Panc1 (cell line): Measurements from ENCODE around the gene MXD4. TPM values are rescaled to one million over a fixed set of nuclear protein-coding genes. Genes with fewer than 3 reads are reported as not detected.

Experiments
- ATAC-seq: fragments of 200-7000 bp; cut with Tn5 transposase; 2 replicates; pipeline ENCODE4 v1.9.1; 2020; ENCODE audit warnings: mild to moderate bottlenecking, moderate library complexity
- BruUV-seq: library from RNA; stranded (reverse); fragments of 400-500 nt; replicated peaks from 2 replicates; lab custom pipeline; 2021; lab: Mats Ljungman, UMichigan
- CTCF ChIA-PET: fragments of 300-600 bp; sonication (Branson Sonifier 250); formaldehyde crosslinking; loops from one replicate; lab custom pipeline; 2022; ENCODE audit warnings: antibody characterized with exemption; lab: Charles Lee
- POLR2A ChIA-PET: fragments of 300-600 bp; sonication (Branson Sonifier 250); formaldehyde crosslinking; loops from one replicate; lab custom pipeline; 2022; ENCODE audit warnings: antibody characterized with exemption; lab: Charles Lee
- DNase-seq: peaks from one replicate; pipeline ENCODE4 v3.0.0-alpha.2; 2010; ENCODE audit warnings: low read depth, low spot score
- H3K27ac ChIP-seq: 2 replicates; pipeline ENCODE4 v1.5.1; 2011; ENCODE audit warnings: mild to moderate bottlenecking, low read length, inconsistent platforms
- H3K27me3 ChIP-seq: fragments of 200-500 bp; sonication (Bioruptor generic); 2 replicates; pipeline ENCODE4 v1.6.0; 2014; ENCODE audit warnings: low read length, inconsistent platforms; ENCODE audit not compliant: control insufficient read depth, insufficient read depth
- H3K36me3 ChIP-seq: fragments of 200-500 bp; sonication (Bioruptor generic); 2 replicates; pipeline ENCODE4 v1.5.1; 2014; ENCODE audit warnings: inconsistent platforms, mild to moderate bottlenecking, low read length, moderate library complexity; ENCODE audit not compliant: control insufficient read depth, insufficient read depth
- H3K4me1 ChIP-seq: 2 replicates; pipeline ENCODE4 v1.5.1; 2011; ENCODE audit warnings: inconsistent platforms, mild to moderate bottlenecking, low read length, moderate library complexity; ENCODE audit not compliant: control insufficient read depth, insufficient read depth
- H3K4me3 ChIP-seq, 2 experiments: 2 replicates each; pipeline ENCODE4 v1.5.1; 2011 to 2012; ENCODE audit warnings: low read depth in 2 of 2, low read length in 2 of 2, mild to moderate bottlenecking in 2 of 2, inconsistent platforms in 1 of 2, moderate library complexity in 1 of 2
- H3K9me3 ChIP-seq: fragments of 200-500 bp; sonication (Bioruptor generic); 2 replicates; pipeline ENCODE4 v1.5.1; 2014; ENCODE audit warnings: low read depth, mild to moderate bottlenecking, inconsistent platforms, low read length, moderate library complexity; ENCODE audit not compliant: control insufficient read depth, insufficient read depth
- CTCF ChIP-seq: fragments of 450-650 bp; IDR thresholded peaks from 2 replicates; pipeline ENCODE4 v1.5.1; 2017; ENCODE audit warnings: mild to moderate bottlenecking
- POLR2AphosphoS5 ChIP-seq: IDR thresholded peaks from 2 replicates; pipeline ENCODE4 v1.6.1; 2012; ENCODE audit warnings: mild to moderate bottlenecking, low read depth, low read length, moderate library complexity
- REST ChIP-seq, 2 experiments: IDR thresholded peaks; 2 replicates each; pipeline ENCODE4 v1.6.1; 2011 to 2012; ENCODE audit warnings: low read depth in 2 of 2, control low read depth in 1 of 2, low read length in 1 of 2, mild to moderate bottlenecking in 1 of 2, moderate library complexity in 1 of 2; ENCODE audit not compliant: insufficient read depth in 1 of 2
- SIN3A ChIP-seq: IDR thresholded peaks from 2 replicates; pipeline ENCODE4 v1.6.1; 2012; ENCODE audit warnings: low read depth, mild to moderate bottlenecking, low read length, moderate library complexity, borderline replicate concordance; ENCODE audit not compliant: insufficient read depth
- TCF7L2 ChIP-seq: IDR thresholded peaks from 2 replicates; pipeline ENCODE4 v1.6.1; 2011; ENCODE audit warnings: mild to moderate bottlenecking, low read depth, low read length, inconsistent platforms
- in situ Hi-C: cut with HindIII; loops from 2 replicates; pipeline ENCODE4 v1.10.0; 2016; ENCODE audit warnings: low sequenced_read_pairs, low pct_unique_long_range_greater_than_20kb
- intact Hi-C: fragments of 100-400 bp; cut with micrococcal nuclease; formaldehyde crosslinking; loops from one replicate; pipeline ENCODE4 v1.10.0; 2022; ENCODE audit not compliant: unreplicated experiment
- total RNA-seq: library from RNA; stranded (reverse); gene quantifications from one replicate; pipeline ENCODE4 v1.2.1, GENCODE V29; 2021; ENCODE audit not compliant: unreplicated experiment

Gene MXD4
- total RNA-seq, 1 experiment from 2014 or later = 32.7 TPM

DNA sequence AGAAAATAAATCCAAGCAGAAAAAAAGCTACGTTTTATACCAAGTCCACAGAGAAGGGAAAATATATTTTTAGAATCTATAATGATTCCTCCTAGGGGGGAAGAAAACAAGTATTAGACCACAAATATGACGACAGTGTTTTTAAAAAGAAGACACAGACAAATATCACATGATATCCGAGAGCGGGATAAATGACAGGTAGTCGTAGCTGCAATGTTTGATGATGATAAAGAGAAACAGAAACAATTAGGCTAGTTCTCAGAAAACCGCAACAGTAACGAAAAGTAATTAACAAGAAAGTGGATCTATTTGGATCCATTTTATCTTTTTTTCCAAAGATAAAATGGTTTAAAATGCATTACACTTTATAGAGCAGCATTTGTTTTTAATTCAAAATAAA is 20.9 kb downstream of the MXD4 start:
- intact Hi-C loops (no loop called here), in situ Hi-C loops (no loop called here)
- CTCF ChIA-PET = no interaction called here

DNA sequence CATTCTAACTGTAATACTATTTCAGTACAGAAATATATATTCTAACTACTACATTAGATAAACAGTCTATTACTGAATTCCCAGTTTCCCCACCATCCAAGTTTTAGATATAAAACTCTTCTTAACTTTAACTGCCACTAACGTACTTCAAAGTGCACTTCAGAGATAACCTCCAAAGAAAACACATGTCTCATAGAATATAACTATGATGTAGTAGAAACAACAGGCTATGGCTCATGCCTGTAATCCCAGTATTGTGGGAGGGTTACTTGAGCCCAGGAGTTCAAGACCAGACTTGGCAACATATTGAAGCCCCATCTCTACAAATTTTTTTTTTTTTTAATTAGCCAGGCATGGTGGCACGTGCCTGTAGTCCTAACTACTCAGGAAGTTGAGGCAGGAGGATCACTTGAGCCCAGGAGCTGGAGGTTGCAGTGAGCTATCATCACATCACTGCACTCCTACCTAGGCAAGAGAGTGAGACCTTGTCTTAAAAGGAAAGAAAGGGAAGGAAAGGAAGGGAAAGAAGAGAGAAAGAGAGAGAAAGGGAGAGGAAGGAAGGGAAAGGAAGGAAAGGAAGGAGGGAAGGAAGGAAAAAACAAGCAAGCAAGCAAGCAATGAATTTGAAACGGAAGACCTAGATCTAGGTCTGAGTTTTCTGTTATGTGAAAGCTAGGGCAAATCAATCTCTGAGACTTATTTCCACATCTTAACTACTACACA is 24.8 kb downstream of the MXD4 start:
- CTCF ChIA-PET = no interaction called here
- DNase-seq (no peak), ATAC-seq (no peak)
- Histone ChIP-seq H3K27me3 (no peaks in the 10 kb centered on the region), H3K4me3 (no peak overlapping the region), H3K9me3 (no peaks in the 10 kb centered on the region), H3K27ac (no peak overlapping the region), H3K4me1 (peaks cover 9% of the 10 kb centered on the region), H3K36me3 (peaks cover 13% of the 10 kb centered on the region; the same call in 1 of the 2 replicates)
- intact Hi-C loops = no loop called here
- in situ Hi-C loops = no loop called here
- TF ChIP-seq REST (IDR thresholded peaks at IDR 0.05; ENCODE audit: insufficient read depth in 1 of 2, low read depth in 2 of 2, low read length in 1 of 2) (no peak), TCF7L2 (no peak), SIN3A (no peak), CTCF (no peak)
- POLR2A ChIA-PET = no interaction called here
- BruUV-seq = no TSS peak

More for the DNA sequence above, 20.9 kb downstream of the MXD4 start:
- POLR2A ChIA-PET = no interaction called here
- ATAC-seq = no peak
- H3K27me3 ChIP-seq = no peaks in the 10 kb centered on the region
- no peak for DNase-seq
- peaks cover 5% of the 10 kb centered on the region; the same call in 1 of the 2 replicates for H3K36me3 ChIP-seq
- peaks cover 15% of the 10 kb centered on the region for H3K4me1 ChIP-seq
- H3K27ac ChIP-seq = peak overlapping the region; percentile 76
- no peaks in the 10 kb centered on the region for H3K9me3 ChIP-seq
- peak overlapping the region; percentile 80 to 82 for H3K4me3 ChIP-seq
- BruUV-seq = no TSS peak
- TF ChIP-seq SIN3A = no peak
- no peak for TF ChIP-seq TCF7L2
- no peak for TF ChIP-seq REST (IDR thresholded peaks at IDR 0.05; ENCODE audit: insufficient read depth in 1 of 2, low read depth in 2 of 2, low read length in 1 of 2)
- no peak for TF ChIP-seq POLR2AphosphoS5
- TF ChIP-seq CTCF = no peak
